PC-3 (cell line): ENCODE measurements around the gene APMAP. TPM values are rescaled to one million over a fixed set of nuclear protein-coding genes. Genes with fewer than 3 reads are reported as not detected.

Experiments used
- ATAC-seq: fragments of 200-7000 bp; cut with Tn5 transposase; 2 replicates; pipeline ENCODE4 v1.9.1; 2020; ENCODE audit warnings: mild to moderate bottlenecking, moderate library complexity
- BruUV-seq: library from RNA; stranded (reverse); fragments of 400-500 nt; replicated peaks from 2 replicates; lab custom pipeline; 2021; lab: Mats Ljungman, UMichigan
- CTCF ChIA-PET: fragments of 300-600 bp; sonication (Branson Sonifier 250); formaldehyde crosslinking; loops from one replicate; lab custom pipeline; 2022; ENCODE audit warnings: antibody characterized with exemption; lab: Charles Lee
- POLR2A ChIA-PET: fragments of 300-600 bp; sonication (Branson Sonifier 250); formaldehyde crosslinking; loops from one replicate; lab custom pipeline; 2022; ENCODE audit warnings: antibody characterized with exemption; ENCODE audit not compliant: unreplicated experiment; lab: Charles Lee
- DNase-seq: peaks from one replicate; pipeline ENCODE4 v3.0.0-alpha.2; 2015
- H2AFZ ChIP-seq: fragments of 300-600 bp; sonication (generic); 2 replicates; pipeline ENCODE4 v1.6.0; 2016; ENCODE audit warnings: antibody characterized with exemption, low read length
- H3F3A ChIP-seq: fragments of 300-600 bp; sonication (generic); one replicate; pipeline ENCODE4 v1.6.0; 2017; ENCODE audit warnings: antibody characterized with exemption, low read length, control low read depth, mild to moderate bottlenecking; ENCODE audit not compliant: unreplicated experiment
- H3K27ac ChIP-seq: fragments of 300-600 bp; sonication (generic); 2 replicates; pipeline ENCODE4 v1.5.1; 2016; ENCODE audit warnings: mild to moderate bottlenecking, low read length
- H3K27me3 ChIP-seq: fragments of 300-600 bp; sonication (generic); 2 replicates; pipeline ENCODE4 v1.6.1; 2016; ENCODE audit warnings: low read length, mixed read lengths
- H3K36me3 ChIP-seq: fragments of 300-600 bp; sonication (generic); 2 replicates; pipeline ENCODE4 v1.6.1; 2016; ENCODE audit warnings: low read depth, mixed run types, low read length, mixed read lengths
- H3K4me1 ChIP-seq: fragments of 300-600 bp; sonication (generic); 2 replicates; pipeline ENCODE4 v1.5.1; 2016; ENCODE audit warnings: low read length; ENCODE audit not compliant: insufficient read depth
- H3K4me2 ChIP-seq: fragments of 300-600 bp; sonication (generic); 2 replicates; pipeline ENCODE4 v1.6.0; 2016; ENCODE audit warnings: low read length
- H3K4me3 ChIP-seq: fragments of 300-600 bp; sonication (generic); 2 replicates; pipeline ENCODE4 v1.5.1; 2016; ENCODE audit warnings: mild to moderate bottlenecking, low read length, mixed read lengths
- H3K79me2 ChIP-seq: fragments of 300-600 bp; sonication (generic); 2 replicates; pipeline ENCODE4 v1.6.1; 2017; ENCODE audit warnings: low read length, mixed read lengths
- H3K9ac ChIP-seq: fragments of 300-600 bp; sonication (generic); 2 replicates; pipeline ENCODE4 v1.6.0; 2016; ENCODE audit warnings: mild to moderate bottlenecking, low read length
- H3K9me2 ChIP-seq: fragments of 300-600 bp; sonication (generic); replicated peaks from 2 replicates; pipeline ENCODE4 v1.6.1; 2016; ENCODE audit warnings: mixed run types, low read length, mixed read lengths
- H3K9me3 ChIP-seq: fragments of 300-600 bp; sonication (generic); 2 replicates; pipeline ENCODE4 v1.6.1; 2016; ENCODE audit warnings: low read length, mixed read lengths
- H4K20me1 ChIP-seq: fragments of 300-600 bp; sonication (generic); 2 replicates; pipeline ENCODE4 v1.6.1; 2016; ENCODE audit warnings: low read length, mixed read lengths
- EZH2 ChIP-seq: fragments of 300-600 bp; sonication (generic); IDR thresholded peaks from one replicate; pipeline ENCODE4 v1.6.1; 2017; ENCODE audit warnings: antibody characterized with exemption, mild to moderate bottlenecking, low read length; ENCODE audit not compliant: unreplicated experiment
- EZH2phosphoT487 ChIP-seq: fragments of 300-600 bp; sonication (generic); IDR thresholded peaks from 2 replicates; pipeline ENCODE4 v1.6.1; 2018; ENCODE audit warnings: mild to moderate bottlenecking, antibody characterized with exemption, low read length, borderline replicate concordance
- intact Hi-C: fragments of 100-400 bp; cut with micrococcal nuclease; formaldehyde crosslinking; loops from 2 replicates; pipeline ENCODE4 v1.9.0; 2023
- total RNA-seq: library from RNA; depleted of rRNA; stranded (reverse); fragments of >200 nt; gene quantifications from 2 replicates; pipeline ENCODE4 v1.2.3, GENCODE V29; 2014
- TF ChIP-seq, protein P1 (sequence below): fragments of 300-600 bp; sonication (generic); conservative IDR thresholded peaks from 2 replicates; pipeline ENCODE4 v1.5.1; 2017; ENCODE audit warnings: antibody characterized with exemption, low read depth, mild to moderate bottlenecking, low read length

The APMAP gene
- total RNA-seq, 1 experiment from 2014 or later = 134 TPM

- no TSS peak for BruUV-seq
- POLR2A ChIA-PET = no interaction called here
- CTCF ChIA-PET = no interaction called here
These were observed 38.0 kb downstream of the APMAP start for GRCh38 chr20:24954566-24954965.

GRCh38 chr20:24954151-24954550 is 38.4 kb downstream of the APMAP start:
- no peak overlapping the region for H3K4me2 ChIP-seq
- CTCF ChIA-PET = no interaction called here

More at GRCh38 chr20:24954566-24954965, 38.0 kb downstream of the APMAP start:
- no peak overlapping the region for H3K27ac ChIP-seq
- TF ChIP-seq, protein P1, sequence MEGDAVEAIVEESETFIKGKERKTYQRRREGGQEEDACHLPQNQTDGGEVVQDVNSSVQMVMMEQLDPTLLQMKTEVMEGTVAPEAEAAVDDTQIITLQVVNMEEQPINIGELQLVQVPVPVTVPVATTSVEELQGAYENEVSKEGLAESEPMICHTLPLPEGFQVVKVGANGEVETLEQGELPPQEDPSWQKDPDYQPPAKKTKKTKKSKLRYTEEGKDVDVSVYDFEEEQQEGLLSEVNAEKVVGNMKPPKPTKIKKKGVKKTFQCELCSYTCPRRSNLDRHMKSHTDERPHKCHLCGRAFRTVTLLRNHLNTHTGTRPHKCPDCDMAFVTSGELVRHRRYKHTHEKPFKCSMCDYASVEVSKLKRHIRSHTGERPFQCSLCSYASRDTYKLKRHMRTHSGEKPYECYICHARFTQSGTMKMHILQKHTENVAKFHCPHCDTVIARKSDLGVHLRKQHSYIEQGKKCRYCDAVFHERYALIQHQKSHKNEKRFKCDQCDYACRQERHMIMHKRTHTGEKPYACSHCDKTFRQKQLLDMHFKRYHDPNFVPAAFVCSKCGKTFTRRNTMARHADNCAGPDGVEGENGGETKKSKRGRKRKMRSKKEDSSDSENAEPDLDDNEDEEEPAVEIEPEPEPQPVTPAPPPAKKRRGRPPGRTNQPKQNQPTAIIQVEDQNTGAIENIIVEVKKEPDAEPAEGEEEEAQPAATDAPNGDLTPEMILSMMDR = no peak
- TF ChIP-seq EZH2phosphoT487 (no peak), EZH2 (no peak)
- H3K9ac ChIP-seq = no peak overlapping the region
- DNase-seq (no peak), ATAC-seq (no peak)
- H3F3A ChIP-seq = no peaks in the 10 kb centered on the region
- intact Hi-C loops = no loop called here
- no peaks in the 10 kb centered on the region for H4K20me1 ChIP-seq
- no peaks in the 10 kb centered on the region for H3K9me2 ChIP-seq
- no peaks in the 10 kb centered on the region for H3K36me3 ChIP-seq
- H3K79me2 ChIP-seq = no peaks in the 10 kb centered on the region
- H3K4me1 ChIP-seq = no peaks in the 10 kb centered on the region
- no peaks in the 10 kb centered on the region for H3K9me3 ChIP-seq
- H3K27me3 ChIP-seq = no peaks in the 10 kb centered on the region
- no peak overlapping the region for H3K4me2 ChIP-seq
- H2AFZ ChIP-seq = no peak overlapping the region
- H3K4me3 ChIP-seq = no peak overlapping the region

DNA sequence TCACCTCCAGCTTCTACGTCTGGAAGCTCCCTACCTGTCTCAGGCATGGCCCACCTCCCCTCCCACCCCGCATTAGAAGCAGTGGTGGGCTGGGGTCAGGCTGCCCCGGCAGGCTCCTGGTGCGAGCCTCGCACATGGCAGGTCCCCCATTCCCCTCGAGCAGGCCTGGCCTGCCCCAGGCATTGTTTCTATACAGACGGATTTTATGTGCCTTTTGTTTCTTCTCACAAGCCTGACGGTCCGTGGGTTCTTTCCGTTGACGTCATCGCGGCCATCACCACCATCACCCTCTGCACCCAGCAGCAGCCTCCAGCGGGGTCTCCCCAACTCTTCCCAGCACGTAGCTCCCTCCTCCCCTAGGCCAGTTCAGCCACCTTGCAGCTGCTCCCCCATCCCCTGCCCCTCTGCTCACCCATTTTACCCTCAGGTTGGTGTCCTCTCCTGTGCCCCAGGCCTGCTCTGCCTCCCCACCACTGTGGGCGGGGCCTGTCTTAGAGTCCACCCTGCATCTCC is 38.9 kb downstream of the APMAP start:
- ATAC-seq (no peak), DNase-seq (no peak)
- Histone ChIP-seq H2AFZ (no peak overlapping the region), H3K27ac (no peak overlapping the region), H4K20me1 (no peaks in the 10 kb centered on the region), H3K9me2 (no peaks in the 10 kb centered on the region), H3K4me3 (no peak overlapping the region), H3K79me2 (no peaks in the 10 kb centered on the region), H3K27me3 (no peaks in the 10 kb centered on the region), H3K4me1 (no peaks in the 10 kb centered on the region), H3K4me2 (no peak overlapping the region), H3K36me3 (no peaks in the 10 kb centered on the region), H3K9me3 (no peaks in the 10 kb centered on the region), H3K9ac (no peak overlapping the region), H3F3A (no peaks in the 10 kb centered on the region)
- intact Hi-C loops = no loop called here
- BruUV-seq = no TSS peak
- ChIA-PET POLR2A (no interaction called here), CTCF (no interaction called here)
- TF ChIP-seq, protein P1 = no peak
- TF ChIP-seq EZH2 (no peak), EZH2phosphoT487 (no peak)

More at GRCh38 chr20:24954151-24954550, 38.4 kb downstream of the APMAP start:
- Histone ChIP-seq H3K79me2 (no peaks in the 10 kb centered on the region), H2AFZ (no peak overlapping the region), H3K9me2 (no peaks in the 10 kb centered on the region), H3K27ac (no peak overlapping the region), H3K4me1 (no peaks in the 10 kb centered on the region), H3K9ac (no peak overlapping the region), H3K4me3 (no peak overlapping the region), H3F3A (no peaks in the 10 kb centered on the region), H3K36me3 (no peaks in the 10 kb centered on the region), H3K27me3 (no peaks in the 10 kb centered on the region), H3K9me3 (no peaks in the 10 kb centered on the region), H4K20me1 (no peaks in the 10 kb centered on the region)
- intact Hi-C loops = no loop called here
- ATAC-seq (no peak), DNase-seq (no peak)
- TF ChIP-seq EZH2 (no peak), EZH2phosphoT487 (no peak)
- TF ChIP-seq, protein P1 = no peak
- POLR2A ChIA-PET = no interaction called here
- no TSS peak for BruUV-seq
